ENCODE measurements around the gene PERM1. TPM values are rescaled to one million over a fixed set of nuclear protein-coding genes. Genes with fewer than 3 reads are reported as not detected.

The PERM1 gene
- total and polyA plus RNA-seq, 9 of the 15 experiments (the other 6 are each of a cell fraction or from before 2014, with no cell fraction given), result not detected

DNA sequence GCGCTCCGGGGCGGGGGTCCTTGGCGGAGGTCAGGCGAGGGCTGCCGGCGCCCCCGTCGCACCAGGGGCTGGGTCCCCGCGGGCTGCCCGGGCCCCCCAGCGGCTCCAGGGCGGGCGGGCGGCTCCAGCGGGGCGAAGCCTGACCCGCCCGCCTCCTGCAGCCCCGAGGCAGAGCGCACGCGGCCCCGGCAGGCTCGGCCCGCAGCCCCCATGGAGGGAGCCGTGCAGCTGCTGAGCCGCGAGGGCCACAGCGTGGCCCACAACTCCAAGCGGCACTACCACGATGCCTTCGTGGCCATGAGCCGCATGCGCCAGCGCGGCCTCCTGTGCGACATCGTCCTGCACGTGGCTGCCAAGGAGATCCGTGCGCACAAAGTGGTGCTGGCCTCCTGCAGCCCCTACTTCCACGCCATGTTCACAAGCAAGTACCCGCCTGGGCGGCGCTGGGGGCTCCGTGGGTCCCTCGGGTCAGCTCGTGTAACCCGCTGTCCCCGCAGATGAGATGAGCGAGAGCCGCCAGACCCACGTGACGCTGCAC is 20.7 kb downstream of the PERM1 start (continued):
- TF ChIP-seq, protein P1, sequence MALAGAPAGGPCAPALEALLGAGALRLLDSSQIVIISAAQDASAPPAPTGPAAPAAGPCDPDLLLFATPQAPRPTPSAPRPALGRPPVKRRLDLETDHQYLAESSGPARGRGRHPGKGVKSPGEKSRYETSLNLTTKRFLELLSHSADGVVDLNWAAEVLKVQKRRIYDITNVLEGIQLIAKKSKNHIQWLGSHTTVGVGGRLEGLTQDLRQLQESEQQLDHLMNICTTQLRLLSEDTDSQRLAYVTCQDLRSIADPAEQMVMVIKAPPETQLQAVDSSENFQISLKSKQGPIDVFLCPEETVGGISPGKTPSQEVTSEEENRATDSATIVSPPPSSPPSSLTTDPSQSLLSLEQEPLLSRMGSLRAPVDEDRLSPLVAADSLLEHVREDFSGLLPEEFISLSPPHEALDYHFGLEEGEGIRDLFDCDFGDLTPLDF (CRISPR knock-in tag; IDR thresholded peaks at IDR 0.05), result no peak
- no peak for TF ChIP-seq JUND (IDR thresholded peaks at IDR 0.05; ENCODE audit: borderline replicate concordance, low read depth, low read length)
- TF ChIP-seq JUND (tag; IDR thresholded peaks at IDR 0.05; ENCODE audit: borderline replicate concordance, low read depth, low read length), result no peak
- TF ChIP-seq GABPA (tag; conservative IDR thresholded peaks at IDR 0.05; ENCODE audit: low read depth), result no peak
- no peak for TF ChIP-seq DACH1 (IDR thresholded peaks at IDR 0.05; ENCODE audit: partially characterized antibody)
- no peak for TF ChIP-seq NFXL1 (CRISPR knock-in tag; IDR thresholded peaks at IDR 0.05)
- TF ChIP-seq XRCC5 (IDR thresholded peaks at IDR 0.05; ENCODE audit: low read depth, low read length), result no peak
- TF ChIP-seq FOXP1 (CRISPR knock-in tag; IDR thresholded peaks at IDR 0.05), result no peak
- TF ChIP-seq, protein P2, sequence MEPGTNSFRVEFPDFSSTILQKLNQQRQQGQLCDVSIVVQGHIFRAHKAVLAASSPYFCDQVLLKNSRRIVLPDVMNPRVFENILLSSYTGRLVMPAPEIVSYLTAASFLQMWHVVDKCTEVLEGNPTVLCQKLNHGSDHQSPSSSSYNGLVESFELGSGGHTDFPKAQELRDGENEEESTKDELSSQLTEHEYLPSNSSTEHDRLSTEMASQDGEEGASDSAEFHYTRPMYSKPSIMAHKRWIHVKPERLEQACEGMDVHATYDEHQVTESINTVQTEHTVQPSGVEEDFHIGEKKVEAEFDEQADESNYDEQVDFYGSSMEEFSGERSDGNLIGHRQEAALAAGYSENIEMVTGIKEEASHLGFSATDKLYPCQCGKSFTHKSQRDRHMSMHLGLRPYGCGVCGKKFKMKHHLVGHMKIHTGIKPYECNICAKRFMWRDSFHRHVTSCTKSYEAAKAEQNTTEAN (CRISPR knock-in tag; IDR thresholded peaks at IDR 0.05), result no peak
- TF ChIP-seq BMI1 (IDR thresholded peaks at IDR 0.05; ENCODE audit: low read length), result no peak
- peak; percentile 60; the same call in 1 of the 2 replicates for TF ChIP-seq EP400 (IDR thresholded peaks at IDR 0.05)
- TF ChIP-seq MYC (IDR thresholded peaks at IDR 0.05; ENCODE audit: low read depth, low read length), result peak; percentile 70
- no peak for TF ChIP-seq MYC (CRISPR knock-in tag; IDR thresholded peaks at IDR 0.05; ENCODE audit: borderline replicate concordance, low read depth)
- no peak for TF ChIP-seq CBX1 (IDR thresholded peaks at IDR 0.05; ENCODE audit: low read depth)
- TF ChIP-seq CCNT2 (IDR thresholded peaks at IDR 0.05; ENCODE audit: borderline replicate concordance, extremely low read depth, insufficient read length, low read depth, low read length), result no peak
- no peak for TF ChIP-seq NR4A1 (CRISPR knock-in tag; IDR thresholded peaks at IDR 0.05)
- TF ChIP-seq NR4A1 (tag; IDR thresholded peaks at IDR 0.05), result no peak
- peak; percentile 6; the same call in 1 of the 2 replicates for TF ChIP-seq ZFX (CRISPR knock-in tag; IDR thresholded peaks at IDR 0.05)
- TF ChIP-seq BHLHE40 (IDR thresholded peaks at IDR 0.05; ENCODE audit: low read length), result peak; percentile 49; the same call in 1 of the 2 replicates
- TF ChIP-seq L3MBTL2 (IDR thresholded peaks at IDR 0.05), result peak; percentile 93
- TF ChIP-seq NR2C1 (IDR thresholded peaks at IDR 0.05), result no peak
- no peak for TF ChIP-seq NR2C1 (tag; IDR thresholded peaks at IDR 0.05)
- TF ChIP-seq, protein P3, sequence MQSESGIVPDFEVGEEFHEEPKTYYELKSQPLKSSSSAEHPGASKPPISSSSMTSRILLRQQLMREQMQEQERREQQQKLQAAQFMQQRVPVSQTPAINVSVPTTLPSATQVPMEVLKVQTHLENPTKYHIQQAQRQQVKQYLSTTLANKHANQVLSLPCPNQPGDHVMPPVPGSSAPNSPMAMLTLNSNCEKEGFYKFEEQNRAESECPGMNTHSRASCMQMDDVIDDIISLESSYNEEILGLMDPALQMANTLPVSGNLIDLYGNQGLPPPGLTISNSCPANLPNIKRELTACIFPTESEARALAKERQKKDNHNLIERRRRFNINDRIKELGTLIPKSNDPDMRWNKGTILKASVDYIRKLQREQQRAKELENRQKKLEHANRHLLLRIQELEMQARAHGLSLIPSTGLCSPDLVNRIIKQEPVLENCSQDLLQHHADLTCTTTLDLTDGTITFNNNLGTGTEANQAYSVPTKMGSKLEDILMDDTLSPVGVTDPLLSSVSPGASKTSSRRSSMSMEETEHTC (IDR thresholded peaks at IDR 0.05), result no peak
- no peak for TF ChIP-seq TARDBP (IDR thresholded peaks at IDR 0.05)
- TF ChIP-seq ZKSCAN3 (CRISPR knock-in tag; IDR thresholded peaks at IDR 0.05), result no peak
- TF ChIP-seq PCBP1 (IDR thresholded peaks at IDR 0.05; ENCODE audit: low read depth, low read length, poor library complexity, severe bottlenecking), result no peak
- TF ChIP-seq KLF16 (IDR thresholded peaks at IDR 0.05), result no peak
- TF ChIP-seq RNF2 (IDR thresholded peaks at IDR 0.05), result peak; percentile 57; the same call in 1 of the 2 replicates
- no peak for TF ChIP-seq STAT5B (CRISPR knock-in tag; IDR thresholded peaks at IDR 0.05)
- TF ChIP-seq NONO (IDR thresholded peaks at IDR 0.05; ENCODE audit: low read depth in 2 of 2, low read length in 1 of 2), result no peak
- no peak for TF ChIP-seq HDGF (IDR thresholded peaks at IDR 0.05)

All from K562 (cell line).